ENCODE results near the gene PRKAB1. TPM values are rescaled to one million over a fixed set of nuclear protein-coding genes. Genes with fewer than 3 reads are reported as not detected.

PRKAB1 gene
- total RNA-seq, 1 experiment from 2014 or later, result 32.3 TPM

DNA sequence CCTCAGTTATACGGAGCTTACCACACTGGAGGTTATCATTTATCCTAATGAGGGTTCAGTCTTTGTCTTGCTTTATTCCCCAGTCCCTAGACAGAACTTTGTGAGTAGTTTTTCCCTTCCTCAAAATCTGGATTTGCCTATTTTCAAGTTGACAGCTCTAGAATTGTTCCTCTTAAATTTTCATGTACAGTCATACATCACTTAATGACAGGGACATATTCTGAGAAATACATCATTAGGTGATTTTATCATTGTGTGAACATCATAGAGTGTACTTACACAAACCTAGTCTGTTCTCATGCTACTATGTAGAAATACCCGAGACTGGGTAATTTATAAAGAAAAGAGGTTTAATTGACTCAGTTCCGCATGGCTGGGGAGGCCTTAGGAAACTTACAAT is 3.1 kb downstream of the PRKAB1 start:
- H3K27ac Mint-ChIP-seq, result no peak overlapping the region
- H3K9me3 Mint-ChIP-seq, result no peaks in the 10 kb centered on the region
- H3K36me3 Mint-ChIP-seq, result peaks cover 60% of the 10 kb centered on the region
- no peaks in the 10 kb centered on the region for H3K27me3 Mint-ChIP-seq (ENCODE audit: low read depth)
- H3K4me3 Mint-ChIP-seq, result no peak overlapping the region
- DNase-seq (ENCODE audit: low spot score), result no peak
- ChIA-PET POLR2A (no interaction called here), CTCF (no interaction called here)
- H3K4me1 Mint-ChIP-seq, result peaks cover 13% of the 10 kb centered on the region
- no peak for TF ChIP-seq ZNF671 (CRISPR knock-in tag; IDR thresholded peaks at IDR 0.05)
- TF ChIP-seq, protein P1, sequence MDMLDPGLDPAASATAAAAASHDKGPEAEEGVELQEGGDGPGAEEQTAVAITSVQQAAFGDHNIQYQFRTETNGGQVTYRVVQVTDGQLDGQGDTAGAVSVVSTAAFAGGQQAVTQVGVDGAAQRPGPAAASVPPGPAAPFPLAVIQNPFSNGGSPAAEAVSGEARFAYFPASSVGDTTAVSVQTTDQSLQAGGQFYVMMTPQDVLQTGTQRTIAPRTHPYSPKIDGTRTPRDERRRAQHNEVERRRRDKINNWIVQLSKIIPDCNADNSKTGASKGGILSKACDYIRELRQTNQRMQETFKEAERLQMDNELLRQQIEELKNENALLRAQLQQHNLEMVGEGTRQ (CRISPR knock-in tag; IDR thresholded peaks at IDR 0.05), result no peak
- no peak for TF ChIP-seq MXD4 (CRISPR knock-in tag; IDR thresholded peaks at IDR 0.05; ENCODE audit: borderline replicate concordance)
- TF ChIP-seq, protein P2, sequence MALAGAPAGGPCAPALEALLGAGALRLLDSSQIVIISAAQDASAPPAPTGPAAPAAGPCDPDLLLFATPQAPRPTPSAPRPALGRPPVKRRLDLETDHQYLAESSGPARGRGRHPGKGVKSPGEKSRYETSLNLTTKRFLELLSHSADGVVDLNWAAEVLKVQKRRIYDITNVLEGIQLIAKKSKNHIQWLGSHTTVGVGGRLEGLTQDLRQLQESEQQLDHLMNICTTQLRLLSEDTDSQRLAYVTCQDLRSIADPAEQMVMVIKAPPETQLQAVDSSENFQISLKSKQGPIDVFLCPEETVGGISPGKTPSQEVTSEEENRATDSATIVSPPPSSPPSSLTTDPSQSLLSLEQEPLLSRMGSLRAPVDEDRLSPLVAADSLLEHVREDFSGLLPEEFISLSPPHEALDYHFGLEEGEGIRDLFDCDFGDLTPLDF (CRISPR knock-in tag; IDR thresholded peaks at IDR 0.05), result no peak
- no peak for TF ChIP-seq OVOL2 (CRISPR knock-in tag; IDR thresholded peaks at IDR 0.05; ENCODE audit: borderline replicate concordance)
- TF ChIP-seq SMAD4 (CRISPR knock-in tag; IDR thresholded peaks at IDR 0.05), result no peak
- TF ChIP-seq KAT7 (CRISPR knock-in tag; IDR thresholded peaks at IDR 0.05; ENCODE audit: borderline replicate concordance), result no peak
- TF ChIP-seq, protein P3, sequence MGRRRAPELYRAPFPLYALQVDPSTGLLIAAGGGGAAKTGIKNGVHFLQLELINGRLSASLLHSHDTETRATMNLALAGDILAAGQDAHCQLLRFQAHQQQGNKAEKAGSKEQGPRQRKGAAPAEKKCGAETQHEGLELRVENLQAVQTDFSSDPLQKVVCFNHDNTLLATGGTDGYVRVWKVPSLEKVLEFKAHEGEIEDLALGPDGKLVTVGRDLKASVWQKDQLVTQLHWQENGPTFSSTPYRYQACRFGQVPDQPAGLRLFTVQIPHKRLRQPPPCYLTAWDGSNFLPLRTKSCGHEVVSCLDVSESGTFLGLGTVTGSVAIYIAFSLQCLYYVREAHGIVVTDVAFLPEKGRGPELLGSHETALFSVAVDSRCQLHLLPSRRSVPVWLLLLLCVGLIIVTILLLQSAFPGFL (CRISPR knock-in tag; IDR thresholded peaks at IDR 0.05; ENCODE audit: borderline replicate concordance), result no peak
- TF ChIP-seq, protein P4, sequence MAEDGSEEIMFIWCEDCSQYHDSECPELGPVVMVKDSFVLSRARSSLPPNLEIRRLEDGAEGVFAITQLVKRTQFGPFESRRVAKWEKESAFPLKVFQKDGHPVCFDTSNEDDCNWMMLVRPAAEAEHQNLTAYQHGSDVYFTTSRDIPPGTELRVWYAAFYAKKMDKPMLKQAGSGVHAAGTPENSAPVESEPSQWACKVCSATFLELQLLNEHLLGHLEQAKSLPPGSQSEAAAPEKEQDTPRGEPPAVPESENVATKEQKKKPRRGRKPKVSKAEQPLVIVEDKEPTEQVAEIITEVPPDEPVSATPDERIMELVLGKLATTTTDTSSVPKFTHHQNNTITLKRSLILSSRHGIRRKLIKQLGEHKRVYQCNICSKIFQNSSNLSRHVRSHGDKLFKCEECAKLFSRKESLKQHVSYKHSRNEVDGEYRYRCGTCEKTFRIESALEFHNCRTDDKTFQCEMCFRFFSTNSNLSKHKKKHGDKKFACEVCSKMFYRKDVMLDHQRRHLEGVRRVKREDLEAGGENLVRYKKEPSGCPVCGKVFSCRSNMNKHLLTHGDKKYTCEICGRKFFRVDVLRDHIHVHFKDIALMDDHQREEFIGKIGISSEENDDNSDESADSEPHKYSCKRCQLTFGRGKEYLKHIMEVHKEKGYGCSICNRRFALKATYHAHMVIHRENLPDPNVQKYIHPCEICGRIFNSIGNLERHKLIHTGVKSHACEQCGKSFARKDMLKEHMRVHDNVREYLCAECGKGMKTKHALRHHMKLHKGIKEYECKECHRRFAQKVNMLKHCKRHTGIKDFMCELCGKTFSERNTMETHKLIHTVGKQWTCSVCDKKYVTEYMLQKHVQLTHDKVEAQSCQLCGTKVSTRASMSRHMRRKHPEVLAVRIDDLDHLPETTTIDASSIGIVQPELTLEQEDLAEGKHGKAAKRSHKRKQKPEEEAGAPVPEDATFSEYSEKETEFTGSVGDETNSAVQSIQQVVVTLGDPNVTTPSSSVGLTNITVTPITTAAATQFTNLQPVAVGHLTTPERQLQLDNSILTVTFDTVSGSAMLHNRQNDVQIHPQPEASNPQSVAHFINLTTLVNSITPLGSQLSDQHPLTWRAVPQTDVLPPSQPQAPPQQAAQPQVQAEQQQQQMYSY (CRISPR knock-in tag; IDR thresholded peaks at IDR 0.05), result no peak
- TF ChIP-seq TP53 (CRISPR knock-in tag; IDR thresholded peaks at IDR 0.05), result no peak
- no peak for TF ChIP-seq SMAD3 (CRISPR knock-in tag; IDR thresholded peaks at IDR 0.05; ENCODE audit: borderline replicate concordance)
- TF ChIP-seq, protein P5, sequence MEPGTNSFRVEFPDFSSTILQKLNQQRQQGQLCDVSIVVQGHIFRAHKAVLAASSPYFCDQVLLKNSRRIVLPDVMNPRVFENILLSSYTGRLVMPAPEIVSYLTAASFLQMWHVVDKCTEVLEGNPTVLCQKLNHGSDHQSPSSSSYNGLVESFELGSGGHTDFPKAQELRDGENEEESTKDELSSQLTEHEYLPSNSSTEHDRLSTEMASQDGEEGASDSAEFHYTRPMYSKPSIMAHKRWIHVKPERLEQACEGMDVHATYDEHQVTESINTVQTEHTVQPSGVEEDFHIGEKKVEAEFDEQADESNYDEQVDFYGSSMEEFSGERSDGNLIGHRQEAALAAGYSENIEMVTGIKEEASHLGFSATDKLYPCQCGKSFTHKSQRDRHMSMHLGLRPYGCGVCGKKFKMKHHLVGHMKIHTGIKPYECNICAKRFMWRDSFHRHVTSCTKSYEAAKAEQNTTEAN (CRISPR knock-in tag; IDR thresholded peaks at IDR 0.05), result no peak
- TF ChIP-seq ATF1 (CRISPR knock-in tag; IDR thresholded peaks at IDR 0.05), result no peak
- TF ChIP-seq, protein P6, sequence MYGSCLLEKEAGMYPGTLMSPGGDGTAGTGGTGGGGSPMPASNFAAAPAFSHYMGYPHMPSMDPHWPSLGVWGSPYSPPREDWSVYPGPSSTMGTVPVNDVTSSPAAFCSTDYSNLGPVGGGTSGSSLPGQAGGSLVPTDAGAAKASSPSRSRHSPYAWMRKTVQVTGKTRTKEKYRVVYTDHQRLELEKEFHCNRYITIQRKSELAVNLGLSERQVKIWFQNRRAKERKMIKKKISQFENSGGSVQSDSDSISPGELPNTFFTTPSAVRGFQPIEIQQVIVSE (CRISPR knock-in tag; IDR thresholded peaks at IDR 0.05; ENCODE audit: borderline replicate concordance), result no peak
- TF ChIP-seq ZNF138 (CRISPR knock-in tag; conservative IDR thresholded peaks at IDR 0.05), result no peak
- no peak for TF ChIP-seq NFATC4 (CRISPR knock-in tag; IDR thresholded peaks at IDR 0.05)
- TF ChIP-seq ZNF423 (CRISPR knock-in tag; IDR thresholded peaks at IDR 0.05), result no peak
- ATAC-seq, result no peak

DNA sequence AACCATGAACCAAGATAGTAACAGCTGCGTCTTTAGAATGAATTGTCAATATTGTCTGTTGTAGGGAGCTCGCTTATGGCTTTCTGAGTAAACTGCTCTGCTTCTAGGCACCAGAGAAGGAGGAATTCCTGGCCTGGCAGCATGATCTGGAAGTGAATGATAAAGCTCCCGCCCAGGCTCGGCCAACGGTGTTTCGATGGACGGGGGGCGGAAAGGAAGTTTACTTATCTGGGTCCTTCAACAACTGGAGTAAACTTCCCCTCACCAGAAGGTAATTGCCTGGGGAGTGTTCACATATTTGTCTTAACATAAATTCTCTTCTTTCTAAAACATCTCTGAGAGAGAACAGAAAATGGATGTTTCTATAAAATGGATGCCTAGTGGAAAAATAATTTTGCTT is 4.3 kb downstream of the PRKAB1 start:
- no peak overlapping the region for H3K4me3 Mint-ChIP-seq
- no peak overlapping the region for H3K27ac Mint-ChIP-seq
- no peaks in the 10 kb centered on the region for H3K9me3 Mint-ChIP-seq
- ATAC-seq, result no peak
- H3K36me3 Mint-ChIP-seq, result peaks cover 71% of the 10 kb centered on the region
- peaks cover 10% of the 10 kb centered on the region for H3K4me1 Mint-ChIP-seq
- DNase-seq (ENCODE audit: low spot score), result no peak
- CTCF ChIA-PET, result no interaction called here
- no peaks in the 10 kb centered on the region for H3K27me3 Mint-ChIP-seq (ENCODE audit: low read depth)
- POLR2A ChIA-PET, result no interaction called here
- TF ChIP-seq, protein P7, sequence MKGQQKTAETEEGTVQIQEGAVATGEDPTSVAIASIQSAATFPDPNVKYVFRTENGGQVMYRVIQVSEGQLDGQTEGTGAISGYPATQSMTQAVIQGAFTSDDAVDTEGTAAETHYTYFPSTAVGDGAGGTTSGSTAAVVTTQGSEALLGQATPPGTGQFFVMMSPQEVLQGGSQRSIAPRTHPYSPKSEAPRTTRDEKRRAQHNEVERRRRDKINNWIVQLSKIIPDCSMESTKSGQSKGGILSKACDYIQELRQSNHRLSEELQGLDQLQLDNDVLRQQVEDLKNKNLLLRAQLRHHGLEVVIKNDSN (CRISPR knock-in tag; IDR thresholded peaks at IDR 0.05), result no peak
- TF ChIP-seq, protein P4 (CRISPR knock-in tag; IDR thresholded peaks at IDR 0.05), result no peak
- no peak for TF ChIP-seq FOXP1 (CRISPR knock-in tag; IDR thresholded peaks at IDR 0.05; ENCODE audit: borderline replicate concordance)
- no peak for TF ChIP-seq E2F5 (CRISPR knock-in tag; IDR thresholded peaks at IDR 0.05)
